Breast epithelium (tissue), 4 donors: ENCODE results near the gene GRIN3A. TPM values are rescaled to one million over a fixed set of nuclear protein-coding genes. Genes with fewer than 3 reads are reported as not detected.

Experiments
- DNase-seq, 2 donors: peaks; one replicate each; pipeline ENCODE4 v3.0.0-alpha.2; 2019; ENCODE audit warnings: low spot score in 2 of 2
- H3K27ac ChIP-seq, 2 donors: fragments of 200-600 bp; sonication (generic) in 1 of 2; one replicate each; pipeline ENCODE4 v1.5.1; 2016 to 2019; ENCODE audit warnings: mild to moderate bottlenecking in 1 of 2
- H3K27me3 ChIP-seq, 2 donors: fragments of 200-600 bp; sonication (generic) in 1 of 2; one replicate each; pipeline versions ENCODE4 v1.5.1 to v1.6.0; 2017 to 2019; ENCODE audit warnings: control low read depth in 1 of 2, mild to moderate bottlenecking in 1 of 2
- H3K36me3 ChIP-seq: fragments of 200-600 bp; one replicate; pipeline ENCODE4 v1.5.1; 2019
- H3K4me1 ChIP-seq, 2 donors: fragments of 200-600 bp; sonication (generic); one replicate each; pipeline ENCODE4 v1.5.1; 2016 to 2019; ENCODE audit warnings: control low read depth in 1 of 2
- H3K4me3 ChIP-seq, 3 donors: fragments of 200-600 bp; sonication (generic); 1 replicate in 2 of 3; 2 replicates in 1 of 3; pipeline ENCODE4 v1.5.1; 2016 to 2019; ENCODE audit warnings: mild to moderate bottlenecking in 3 of 3, moderate library complexity in 2 of 3
- H3K9me3 ChIP-seq, 2 donors: fragments of 200-600 bp; sonication (generic) in 1 of 2; one replicate each; pipeline ENCODE4 v1.5.1; 2016 to 2019; ENCODE audit warnings: control low read depth in 1 of 2
- POLR2A ChIP-seq: fragments of 450-650 bp; IDR thresholded peaks from one replicate; pipeline ENCODE4 v1.6.1; 2016; ENCODE audit warnings: antibody characterized with exemption, mild to moderate bottlenecking, moderate library complexity
- POLR2AphosphoS5 ChIP-seq, 3 donors: sonication (generic); formaldehyde crosslinking; IDR thresholded peaks; one replicate each; pipeline ENCODE4 v1.6.1; 2017; ENCODE audit warnings: antibody characterized with exemption in 3 of 3
- intact Hi-C: fragments of 100-400 bp; cut with DNase I; formaldehyde crosslinking; loops from one replicate; pipeline ENCODE4 v1.15.1; 2023; ENCODE audit warnings: low total_unique reads
- total RNA-seq, 3 donors: library from RNA; depleted of rRNA; stranded (reverse); fragments of >200 nt; gene quantifications; one replicate each; pipeline ENCODE4 v1.1.0, GENCODE V29; 2016
- TF ChIP-seq, protein P1 (sequence below), 3 donors: fragments of 450-650 bp; IDR thresholded peaks; one replicate each; pipeline ENCODE4 v1.5.1; 2016 to 2017; ENCODE audit warnings: antibody characterized with exemption in 3 of 3, mild to moderate bottlenecking in 3 of 3, moderate library complexity in 3 of 3

The GRIN3A gene
- total RNA-seq, 3 donors from 2014 or later, result under 0.01 to 0.15 TPM; not detected in 1

DNA sequence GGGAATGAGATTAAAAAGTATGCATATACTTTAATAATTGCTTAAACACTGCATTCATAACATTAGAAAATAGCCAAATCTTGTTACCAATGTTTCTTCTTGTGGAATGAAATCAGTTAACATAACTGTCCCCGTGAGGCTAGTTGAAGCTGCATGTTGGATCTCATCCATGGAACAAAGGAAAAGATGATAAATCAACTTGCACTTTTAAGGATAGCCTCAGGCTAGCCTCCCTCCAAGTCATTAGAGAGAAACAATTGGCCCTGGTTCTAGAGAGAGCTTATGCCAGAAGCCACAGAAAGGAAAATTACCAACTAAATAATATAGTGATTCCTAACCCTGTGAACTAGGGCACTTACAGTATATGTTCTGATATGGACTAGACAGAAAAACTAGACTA, 66.9 kb downstream of the GRIN3A start:
- Histone ChIP-seq H3K4me1 (no peaks in the 10 kb centered on the region), H3K9me3 (no peaks in the 10 kb centered on the region), H3K27me3 (no peaks in the 10 kb centered on the region), H3K36me3 (no peaks in the 10 kb centered on the region), H3K4me3 (no peak overlapping the region), H3K27ac (no peak overlapping the region)
- intact Hi-C loops, result no loop called here
- TF ChIP-seq, protein P1, sequence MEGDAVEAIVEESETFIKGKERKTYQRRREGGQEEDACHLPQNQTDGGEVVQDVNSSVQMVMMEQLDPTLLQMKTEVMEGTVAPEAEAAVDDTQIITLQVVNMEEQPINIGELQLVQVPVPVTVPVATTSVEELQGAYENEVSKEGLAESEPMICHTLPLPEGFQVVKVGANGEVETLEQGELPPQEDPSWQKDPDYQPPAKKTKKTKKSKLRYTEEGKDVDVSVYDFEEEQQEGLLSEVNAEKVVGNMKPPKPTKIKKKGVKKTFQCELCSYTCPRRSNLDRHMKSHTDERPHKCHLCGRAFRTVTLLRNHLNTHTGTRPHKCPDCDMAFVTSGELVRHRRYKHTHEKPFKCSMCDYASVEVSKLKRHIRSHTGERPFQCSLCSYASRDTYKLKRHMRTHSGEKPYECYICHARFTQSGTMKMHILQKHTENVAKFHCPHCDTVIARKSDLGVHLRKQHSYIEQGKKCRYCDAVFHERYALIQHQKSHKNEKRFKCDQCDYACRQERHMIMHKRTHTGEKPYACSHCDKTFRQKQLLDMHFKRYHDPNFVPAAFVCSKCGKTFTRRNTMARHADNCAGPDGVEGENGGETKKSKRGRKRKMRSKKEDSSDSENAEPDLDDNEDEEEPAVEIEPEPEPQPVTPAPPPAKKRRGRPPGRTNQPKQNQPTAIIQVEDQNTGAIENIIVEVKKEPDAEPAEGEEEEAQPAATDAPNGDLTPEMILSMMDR (IDR thresholded peaks at IDR 0.05), result no peak
- no peak for TF ChIP-seq POLR2AphosphoS5 (IDR thresholded peaks at IDR 0.05)
- no peak for TF ChIP-seq POLR2A
- DNase-seq, result no peak

DNA sequence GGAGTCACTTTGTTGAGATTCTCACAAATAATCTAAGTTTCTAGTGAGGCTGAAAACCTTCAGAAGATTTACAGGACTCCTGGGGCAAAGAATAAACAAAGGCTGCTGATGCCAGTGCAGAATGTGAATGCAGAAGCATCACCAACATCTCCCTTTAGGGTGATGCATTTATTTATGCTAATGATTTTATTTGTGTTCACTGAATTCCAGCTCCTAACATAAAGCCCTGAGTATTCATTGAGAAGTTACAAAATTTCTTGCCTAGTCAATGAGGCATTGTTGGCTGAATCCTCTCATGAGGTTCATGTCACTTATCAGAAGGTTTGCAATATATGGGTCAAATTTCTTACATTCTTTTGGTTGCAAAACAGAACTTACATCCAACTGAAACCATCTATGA, 70.0 kb downstream of the GRIN3A start:
- TF ChIP-seq, protein P1 (IDR thresholded peaks at IDR 0.05), result no peak
- TF ChIP-seq POLR2AphosphoS5 (IDR thresholded peaks at IDR 0.05) (no peak), POLR2A (no peak)
- intact Hi-C loops, result no loop called here
- DNase-seq, result no peak

DNA sequence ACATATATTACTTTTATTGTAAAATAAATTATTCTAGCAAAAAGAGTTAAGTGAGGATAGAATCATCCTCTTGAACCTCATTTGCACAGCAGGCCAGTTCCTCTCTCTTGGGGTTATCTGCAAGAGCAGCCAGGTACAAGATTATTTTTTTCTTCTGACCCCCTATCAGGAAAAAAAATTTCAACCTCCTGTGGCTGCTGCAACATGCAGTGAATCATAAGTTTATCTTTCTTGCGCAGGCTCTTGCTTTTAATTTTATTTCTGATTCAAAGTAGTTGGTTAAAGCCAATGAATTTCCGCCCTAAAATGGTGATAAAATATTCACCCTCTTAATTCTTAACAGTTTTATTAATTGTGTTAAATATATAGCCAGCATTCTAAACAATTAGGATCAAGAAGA, 74.0 kb downstream of the GRIN3A start:
- DNase-seq, result no peak
- H3K9me3 ChIP-seq, result no peaks in the 10 kb centered on the region
- H3K27me3 ChIP-seq, result no peaks in the 10 kb centered on the region
- no peaks in the 10 kb centered on the region for H3K4me1 ChIP-seq
- TF ChIP-seq, protein P1 (IDR thresholded peaks at IDR 0.05), result no peak
- TF ChIP-seq POLR2AphosphoS5 (IDR thresholded peaks at IDR 0.05), result no peak
- TF ChIP-seq POLR2A, result no peak
- no peak overlapping the region for H3K4me3 ChIP-seq
- no peak overlapping the region for H3K27ac ChIP-seq
- no peaks in the 10 kb centered on the region for H3K36me3 ChIP-seq
- intact Hi-C loops, result no loop called here

More for the DNA sequence above, 70.0 kb downstream of the GRIN3A start:
- H3K4me3 ChIP-seq, result no peak overlapping the region
- no peaks in the 10 kb centered on the region for H3K36me3 ChIP-seq
- no peaks in the 10 kb centered on the region for H3K9me3 ChIP-seq
- H3K4me1 ChIP-seq, result no peaks in the 10 kb centered on the region
- H3K27ac ChIP-seq, result no peak overlapping the region
- no peaks in the 10 kb centered on the region for H3K27me3 ChIP-seq

DNA sequence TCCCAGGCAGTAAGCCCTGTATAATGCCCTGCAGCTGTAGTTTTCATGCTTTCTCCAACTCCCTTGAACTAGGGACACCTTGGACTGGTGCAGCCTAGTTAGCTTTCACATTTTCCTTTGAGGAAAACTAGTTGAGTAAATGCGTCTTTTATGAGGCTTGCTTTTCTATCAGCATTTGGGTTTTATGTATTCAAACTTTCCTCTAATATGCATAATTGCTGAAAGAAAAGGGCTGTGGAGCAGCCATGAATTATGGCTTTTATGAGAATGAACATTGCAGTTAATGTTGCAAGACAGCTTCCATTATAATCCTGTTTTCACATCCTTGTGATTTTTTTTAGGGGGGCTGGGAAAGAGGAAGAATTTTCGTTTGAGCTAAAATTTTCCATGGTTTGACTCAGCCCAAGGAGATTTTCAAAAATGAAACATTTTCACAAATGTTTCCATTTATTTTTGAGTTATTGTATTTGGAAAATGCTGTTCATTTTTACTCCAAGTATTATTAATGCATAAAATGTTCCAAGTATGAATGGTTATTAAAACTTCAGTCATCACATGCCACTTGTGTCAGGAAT, 85.8 kb downstream of the GRIN3A start:
- intact Hi-C loops, result no loop called here
- TF ChIP-seq, protein P1 (IDR thresholded peaks at IDR 0.05), result no peak
- TF ChIP-seq POLR2A (no peak), POLR2AphosphoS5 (IDR thresholded peaks at IDR 0.05) (no peak)
- no peaks in the 10 kb centered on the region for H3K36me3 ChIP-seq
- DNase-seq, result no peak
- no peak overlapping the region for H3K27ac ChIP-seq
- H3K27me3 ChIP-seq, result peaks cover 0 to 4% of the 10 kb centered on the region in 2 donors
- no peaks in the 10 kb centered on the region for H3K9me3 ChIP-seq
- no peaks in the 10 kb centered on the region for H3K4me1 ChIP-seq
- no peak overlapping the region for H3K4me3 ChIP-seq

DNA sequence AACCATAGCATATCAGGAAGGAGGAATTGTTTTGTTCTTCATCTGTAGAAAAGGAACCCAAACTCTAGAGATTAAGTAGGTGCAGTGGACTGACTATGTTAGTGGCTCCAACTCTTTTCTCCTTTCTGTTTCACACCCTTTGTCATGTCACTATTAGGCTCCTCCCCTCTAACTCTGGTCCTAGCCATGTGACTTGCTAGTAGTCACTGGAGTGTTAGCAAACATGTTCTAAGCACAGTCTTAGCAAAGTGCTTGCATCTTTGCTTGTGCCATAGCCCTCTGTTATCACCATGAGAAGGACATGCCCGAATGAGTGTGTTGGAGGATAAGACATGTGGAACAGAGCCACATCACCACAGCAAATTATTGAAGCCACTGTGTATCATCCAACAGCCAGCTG, 88.3 kb downstream of the GRIN3A start:
- Histone ChIP-seq H3K36me3 (no peaks in the 10 kb centered on the region), H3K27me3 (peaks cover 0 to 4% of the 10 kb centered on the region in 2 donors), H3K27ac (no peak overlapping the region), H3K4me1 (no peaks in the 10 kb centered on the region), H3K9me3 (no peaks in the 10 kb centered on the region), H3K4me3 (no peak overlapping the region)
- DNase-seq, result no peak
- TF ChIP-seq POLR2A, result no peak
- TF ChIP-seq, protein P1 (IDR thresholded peaks at IDR 0.05), result no peak
- TF ChIP-seq POLR2AphosphoS5 (IDR thresholded peaks at IDR 0.05), result no peak
- intact Hi-C loops, result no loop called here
